CD4-positive, alpha-beta T cell treated with Interleukin-4 for 4 hours (primary cell): ENCODE results near the gene KRT33B.
"Not testable (repeated sequence)": the region's sequence is repeated elsewhere in the genome, so short reads cannot be mapped to it uniquely, and the experiment has no call there.

Experiments used
- DNase-seq: peaks from one replicate; pipeline ENCODE4 v3.0.0-alpha.2; 2020

KRT33B gene

DNA sequence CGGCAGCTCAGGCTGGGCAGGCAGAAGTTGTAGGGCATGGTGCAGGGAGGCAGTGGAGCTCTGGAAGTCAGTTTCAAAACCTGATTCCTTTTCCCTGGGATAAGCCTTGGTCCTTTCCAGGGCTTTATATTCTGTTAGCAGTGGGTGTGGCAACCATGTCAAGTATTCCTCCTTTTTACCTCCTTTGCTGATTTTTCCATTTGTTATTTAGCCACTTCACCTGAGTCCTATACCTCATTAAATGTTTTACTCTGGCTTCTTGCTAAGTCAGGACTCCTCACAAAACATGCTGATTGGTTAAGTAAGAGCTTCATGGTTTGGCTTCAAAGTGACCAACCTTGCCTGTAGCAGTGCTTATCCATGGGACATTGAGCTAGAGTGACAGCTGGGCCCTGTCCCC is at the start of gene KRT33B:
Gene KRT33B (minus strand): TSS at position 101 of the 400 bp plus-strand sequence. CDS start 63 bp downstream, at position 38.
- DNase-seq: no peak

DNA sequence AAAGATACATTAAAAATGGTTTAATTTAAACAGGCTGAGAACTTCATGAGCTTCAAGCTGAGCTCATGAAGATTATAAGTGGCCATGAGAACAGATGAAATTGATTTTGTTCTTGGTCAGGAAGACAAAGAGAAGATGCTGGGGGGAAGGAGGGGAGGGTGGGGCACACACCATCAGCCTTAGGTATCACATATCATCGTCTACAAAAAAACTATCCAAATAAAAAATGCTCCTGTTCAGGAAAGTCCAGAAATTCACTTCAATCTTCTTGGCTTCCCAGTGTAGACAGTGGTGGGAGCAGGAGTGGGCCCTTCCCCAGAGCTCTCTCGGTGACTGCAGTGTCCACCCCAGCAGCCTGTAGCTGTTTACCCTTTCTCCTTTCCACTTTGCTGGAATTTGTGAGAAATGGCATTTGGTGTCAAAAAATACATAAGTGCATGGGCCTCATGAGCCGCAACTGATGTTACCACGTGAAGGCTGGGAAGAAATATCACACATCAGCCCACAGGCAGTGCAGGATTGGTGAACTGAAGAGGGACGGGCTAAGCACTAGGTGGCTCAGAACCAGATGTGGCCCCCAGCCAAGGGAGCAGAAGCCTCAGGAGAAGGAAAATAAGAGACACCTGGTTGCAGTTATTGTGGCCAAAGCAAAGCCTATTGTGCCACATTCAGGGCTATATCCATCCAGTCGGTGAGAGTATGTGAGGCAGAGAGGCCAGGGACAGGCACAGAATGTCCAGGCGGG is 48.7 kb upstream of the KRT33B start:
- DNase-seq: no peak

DNA sequence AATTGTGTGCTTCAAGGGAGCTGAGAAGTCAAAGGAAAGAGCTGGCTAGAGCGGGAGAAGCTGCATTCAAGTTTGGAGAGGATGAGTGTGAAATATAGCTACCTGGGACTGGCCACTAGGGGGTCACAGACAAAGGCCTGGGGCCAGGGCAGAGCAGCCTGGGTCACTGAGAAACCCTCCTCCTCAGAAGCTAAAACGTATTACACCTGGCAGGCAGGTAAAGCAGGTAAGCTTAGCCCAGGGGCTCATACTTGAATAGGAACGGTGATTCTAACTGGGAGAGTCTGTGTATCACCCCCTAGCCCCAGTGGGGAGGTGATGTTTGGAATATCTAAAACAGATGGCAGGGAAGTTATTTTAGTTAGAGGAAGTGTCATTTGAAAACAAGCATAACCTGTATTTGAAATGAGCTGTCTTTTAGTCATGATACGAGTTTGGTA is 48.0 kb upstream of the KRT33B start:
- no peak for DNase-seq

DNA sequence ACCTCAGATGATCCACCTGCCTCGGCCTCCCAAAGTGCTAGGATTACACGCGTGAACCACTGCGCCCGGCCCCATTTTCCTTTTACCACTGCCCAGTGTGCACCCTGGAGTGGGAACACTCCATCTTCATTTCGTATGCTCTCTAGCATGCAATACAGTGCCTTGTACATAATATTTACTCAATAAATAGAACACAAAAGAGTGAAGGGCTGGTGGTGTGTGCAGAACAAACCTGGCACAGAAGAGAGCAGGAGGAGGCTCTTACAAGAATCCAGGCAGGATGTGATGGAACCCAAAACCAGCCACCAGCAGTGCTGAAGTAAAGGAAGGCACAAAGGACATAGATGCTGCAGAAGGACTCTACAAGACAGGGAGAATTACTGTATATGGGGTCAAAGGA is 47.5 kb upstream of the KRT33B start:
- DNase-seq: no peak

DNA sequence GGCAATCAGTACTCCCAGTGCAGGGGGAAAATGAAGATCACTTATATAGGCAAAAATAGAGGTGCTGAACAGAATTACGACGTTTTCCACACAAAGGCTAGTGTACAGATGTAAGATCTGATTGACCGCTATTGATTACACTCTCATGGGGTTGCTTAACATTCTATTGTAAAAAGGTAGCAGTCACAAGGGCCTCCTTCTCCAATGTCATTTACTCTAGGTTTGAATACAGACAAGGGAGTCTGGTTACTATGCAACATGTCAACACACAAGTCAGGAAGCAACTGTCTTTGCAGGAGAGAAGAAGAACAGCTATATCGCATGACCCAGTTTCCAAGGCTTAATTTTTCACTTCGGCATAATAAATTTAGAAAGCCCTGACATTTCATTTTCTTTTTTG is 46.9 kb upstream of the KRT33B start:
- no peak for DNase-seq

DNA sequence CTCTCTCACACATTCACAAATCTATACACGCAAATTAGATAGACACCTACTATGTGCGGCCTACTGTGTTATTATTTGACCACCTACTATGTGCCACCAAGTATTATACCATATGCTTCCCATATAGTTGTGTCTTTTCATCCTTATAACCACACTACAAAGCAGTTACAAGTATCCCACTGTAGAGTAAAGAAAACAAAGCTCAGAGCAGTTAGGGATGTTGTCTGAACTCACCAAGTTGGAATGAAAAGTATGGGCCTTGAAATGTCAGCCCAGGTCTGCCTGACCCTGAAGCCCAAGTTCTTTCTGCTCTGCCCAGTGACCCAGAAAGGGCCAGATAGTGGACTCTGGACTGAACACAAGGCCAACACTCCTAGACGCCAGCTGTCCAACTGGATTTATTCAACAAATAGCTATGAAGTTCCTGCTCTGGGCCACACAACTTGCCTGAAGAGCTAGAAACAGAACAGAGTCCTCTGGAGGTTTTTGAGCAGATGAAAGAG is 46.3 kb upstream of the KRT33B start:
- DNase-seq: no peak

DNA sequence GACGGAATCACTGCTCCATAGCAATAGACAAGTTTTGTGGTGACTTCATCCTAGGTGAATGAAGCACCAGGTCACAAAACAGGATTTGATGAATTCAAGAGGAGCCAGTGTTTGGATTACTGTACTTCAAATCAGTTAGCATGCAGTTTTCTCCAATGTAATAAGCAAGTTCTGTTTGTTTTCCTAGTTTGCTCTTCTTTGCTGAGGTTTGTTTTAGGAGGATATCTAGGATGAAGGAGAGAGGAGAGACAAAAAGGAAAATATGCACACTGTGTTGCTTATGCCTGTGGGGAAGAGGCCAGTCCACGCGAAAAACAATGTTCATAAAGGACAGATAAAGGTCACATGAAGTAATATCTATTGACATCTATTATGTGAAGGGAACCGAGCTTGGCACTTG is 45.8 kb upstream of the KRT33B start:
- DNase-seq: no peak

DNA sequence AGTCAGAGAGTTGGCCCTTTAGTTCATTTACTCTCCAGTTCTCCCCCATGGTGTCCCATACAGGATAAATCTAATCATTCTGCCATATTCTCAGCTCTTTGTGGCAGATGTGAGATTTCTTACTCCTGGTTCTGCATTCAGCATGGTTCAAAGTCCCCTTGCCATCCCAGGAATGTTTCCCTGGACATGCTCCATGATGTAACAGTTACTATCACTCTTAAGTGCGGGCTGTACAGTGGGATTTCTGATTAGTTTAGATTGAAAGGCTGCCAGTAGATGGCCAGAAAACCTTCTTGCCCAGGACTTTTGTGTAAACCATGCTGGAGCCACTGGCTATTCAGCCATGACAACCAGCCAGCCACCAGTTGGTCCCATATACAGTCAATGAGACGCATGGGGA is 44.4 kb upstream of the KRT33B start:
- no peak for DNase-seq

DNA sequence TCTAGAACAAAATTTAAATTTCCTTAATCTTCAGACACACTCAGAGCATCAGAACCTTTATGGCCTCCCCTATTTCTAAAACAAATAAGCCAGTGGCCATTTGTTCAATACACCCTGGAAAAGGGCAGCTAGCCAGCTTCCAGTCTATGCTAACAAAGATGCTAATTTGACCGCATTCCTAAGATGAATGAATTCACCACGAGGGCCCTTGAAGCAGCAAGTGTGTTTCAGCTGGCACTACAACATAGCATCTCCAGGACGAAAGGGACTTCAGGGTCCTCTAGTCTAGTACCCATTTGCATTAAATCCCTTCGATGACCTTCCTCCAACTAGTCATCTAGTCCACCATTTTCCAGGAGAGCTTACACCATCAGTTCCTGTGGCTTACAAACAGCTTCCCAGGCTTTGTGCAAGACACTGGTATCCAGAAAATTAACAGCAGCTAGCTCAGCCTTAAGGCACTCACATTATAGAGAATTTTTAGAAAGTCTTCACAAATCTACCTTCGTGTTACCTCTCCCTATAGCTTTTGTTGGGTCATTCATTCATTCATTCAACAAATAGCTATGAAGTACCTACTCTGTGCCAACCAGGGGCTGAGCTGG is 43.8 kb upstream of the KRT33B start:
- DNase-seq: no peak

DNA sequence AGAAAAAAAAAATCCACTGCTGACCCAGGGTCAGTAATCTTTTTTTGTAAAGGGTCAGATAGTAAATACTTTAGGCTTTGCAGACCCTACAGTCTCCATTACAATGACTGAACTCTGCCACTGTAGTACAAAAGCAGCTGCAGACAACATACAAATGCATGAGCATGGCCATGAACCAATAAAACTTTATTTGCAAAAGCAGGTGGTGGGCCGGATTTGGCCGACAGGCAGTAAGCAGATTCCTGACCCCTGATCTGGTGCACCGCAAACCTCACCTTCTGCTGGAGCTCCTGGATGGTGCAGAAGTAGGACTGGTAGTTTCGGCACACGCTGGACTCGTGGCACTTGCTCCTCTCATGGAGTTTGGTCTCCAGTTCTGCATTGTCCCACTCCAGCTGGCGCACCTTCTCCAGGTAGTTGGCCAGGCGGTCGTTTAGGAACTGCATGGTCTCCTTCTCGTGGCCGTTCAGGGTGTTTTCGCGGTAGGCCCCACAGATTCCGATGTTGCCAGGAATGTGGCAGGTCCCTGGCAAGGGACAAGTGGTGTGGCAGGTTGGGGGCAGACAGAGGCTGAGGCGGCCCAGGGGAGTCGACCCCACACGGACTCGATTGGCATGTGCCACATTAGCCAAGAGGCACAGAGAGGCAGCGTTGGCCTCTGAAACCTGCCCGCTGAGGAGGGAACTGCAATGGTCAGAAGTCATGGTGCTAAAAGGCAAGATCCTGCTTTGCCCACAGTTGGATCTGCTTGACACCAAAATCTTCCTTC is 41.6 kb upstream of the KRT33B start:
- no peak for DNase-seq

DNA sequence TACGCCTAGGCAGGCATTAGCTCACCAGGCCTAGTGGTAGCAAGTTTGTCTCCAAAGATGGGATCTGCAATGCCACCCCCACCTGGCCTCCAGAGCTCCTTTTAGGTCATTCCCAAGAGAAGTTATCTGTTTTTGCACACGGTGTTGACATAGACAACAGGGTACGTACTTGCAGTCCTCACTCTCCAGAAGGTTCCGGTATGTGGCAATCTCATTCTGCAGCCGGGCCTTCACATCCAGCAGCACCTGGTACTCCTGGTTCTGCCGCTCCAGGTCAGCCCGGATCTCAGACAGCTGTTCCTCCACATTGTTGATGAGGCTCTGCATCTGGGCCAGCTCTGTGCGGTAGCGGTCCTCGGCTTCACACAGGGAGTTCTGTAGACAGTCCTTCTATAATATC is 37.6 kb upstream of the KRT33B start:
- no peak for DNase-seq

DNA sequence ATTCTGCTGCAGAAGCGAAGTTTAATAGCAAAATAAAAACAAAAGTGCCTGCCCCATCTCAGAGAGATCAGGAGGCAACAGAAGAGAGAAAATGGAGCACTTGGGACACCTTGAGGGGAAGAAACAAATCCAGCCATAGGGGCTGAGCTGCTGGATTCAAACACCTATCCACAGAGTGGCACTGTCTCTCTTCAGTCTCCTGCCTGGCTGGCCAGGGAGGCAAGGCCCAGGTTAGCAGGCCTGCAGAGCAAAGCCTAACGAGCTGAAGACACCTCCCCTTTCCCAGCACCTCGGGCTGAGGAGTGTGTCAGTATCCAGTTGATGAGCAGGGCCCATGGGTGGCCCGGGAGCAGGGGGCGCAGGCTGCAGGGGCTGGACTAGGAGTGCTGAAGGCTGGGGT is 36.6 kb upstream of the KRT33B start:
- DNase-seq: no peak

DNA sequence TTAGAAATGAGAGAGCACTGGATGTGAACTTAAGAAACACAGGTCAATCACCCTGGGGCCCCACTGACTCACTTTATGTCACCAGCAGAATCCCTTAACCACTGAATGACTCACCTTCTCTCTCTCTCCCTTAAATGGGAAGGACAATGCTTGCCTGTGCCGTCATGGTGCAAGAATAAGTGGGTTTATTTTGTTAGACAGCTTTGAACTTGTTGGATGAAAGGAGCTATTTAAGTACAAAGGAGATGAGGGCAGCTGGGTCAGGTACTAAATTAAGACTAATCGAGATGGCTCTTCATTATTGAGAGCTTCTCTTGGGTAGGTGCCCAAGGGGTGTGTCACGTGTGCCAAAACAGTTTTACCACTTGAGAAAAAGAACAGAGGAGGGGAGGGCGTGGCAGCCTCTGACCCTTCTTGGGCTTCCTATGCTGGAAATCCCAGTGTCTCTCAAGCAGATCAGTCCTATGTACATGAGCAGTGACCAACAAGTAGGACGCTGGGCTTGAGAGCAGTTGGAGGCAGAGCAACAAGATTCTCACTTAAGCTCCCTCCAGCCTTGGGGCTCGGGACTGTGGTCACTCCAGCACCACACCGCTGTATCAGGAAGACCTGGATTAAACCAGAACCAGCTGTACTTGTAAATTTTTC is 34.5 kb upstream of the KRT33B start:
- DNase-seq: peak; percentile 78

DNA sequence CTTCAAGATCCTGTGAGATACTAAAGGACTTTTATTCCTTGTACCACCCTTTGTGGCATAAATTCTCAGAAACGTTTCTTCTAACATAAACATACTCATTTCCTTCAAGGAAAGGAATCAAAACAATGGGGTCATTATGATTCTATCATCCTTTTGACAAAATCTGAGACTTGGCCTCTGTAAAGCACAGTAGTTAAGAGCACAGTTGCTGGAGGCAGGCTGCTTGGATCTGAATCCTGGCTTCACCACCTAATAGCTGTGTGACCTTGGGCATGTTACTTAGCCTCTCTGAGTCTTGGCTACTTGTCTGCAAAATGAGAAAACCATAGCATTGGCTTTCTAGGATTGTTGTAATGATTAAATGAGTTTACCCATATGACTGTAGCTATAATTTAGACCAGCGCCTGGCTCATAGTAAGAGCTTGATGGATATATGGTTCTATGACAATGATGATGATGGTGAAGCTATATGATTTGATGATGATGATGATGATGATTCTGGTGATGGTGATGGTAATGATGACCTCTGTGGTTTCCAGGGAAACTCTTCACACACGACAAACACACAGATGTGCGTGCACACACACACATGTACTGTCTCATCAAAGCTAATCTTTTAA is 33.9 kb upstream of the KRT33B start:
- no peak for DNase-seq

DNA sequence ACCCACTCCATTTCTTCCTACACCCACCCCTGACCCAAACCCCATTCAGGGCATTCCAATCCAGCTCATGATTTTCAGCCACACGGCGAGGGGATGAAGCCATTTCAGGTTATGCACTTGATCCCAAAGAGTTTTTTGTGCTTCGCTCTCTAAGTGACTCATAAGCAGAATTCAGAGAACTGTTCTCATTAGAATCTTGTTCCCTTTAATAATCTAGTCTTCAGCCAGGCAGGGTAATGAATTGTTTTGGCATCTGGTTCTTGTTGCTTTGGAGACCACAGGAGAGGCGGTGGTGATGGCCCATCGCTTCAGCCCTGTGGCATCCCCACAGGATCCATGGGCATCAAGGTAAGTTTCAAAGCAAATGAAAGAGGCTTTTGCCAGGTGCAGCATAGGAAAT is 32.5 kb upstream of the KRT33B start:
- DNase-seq: no peak

DNA sequence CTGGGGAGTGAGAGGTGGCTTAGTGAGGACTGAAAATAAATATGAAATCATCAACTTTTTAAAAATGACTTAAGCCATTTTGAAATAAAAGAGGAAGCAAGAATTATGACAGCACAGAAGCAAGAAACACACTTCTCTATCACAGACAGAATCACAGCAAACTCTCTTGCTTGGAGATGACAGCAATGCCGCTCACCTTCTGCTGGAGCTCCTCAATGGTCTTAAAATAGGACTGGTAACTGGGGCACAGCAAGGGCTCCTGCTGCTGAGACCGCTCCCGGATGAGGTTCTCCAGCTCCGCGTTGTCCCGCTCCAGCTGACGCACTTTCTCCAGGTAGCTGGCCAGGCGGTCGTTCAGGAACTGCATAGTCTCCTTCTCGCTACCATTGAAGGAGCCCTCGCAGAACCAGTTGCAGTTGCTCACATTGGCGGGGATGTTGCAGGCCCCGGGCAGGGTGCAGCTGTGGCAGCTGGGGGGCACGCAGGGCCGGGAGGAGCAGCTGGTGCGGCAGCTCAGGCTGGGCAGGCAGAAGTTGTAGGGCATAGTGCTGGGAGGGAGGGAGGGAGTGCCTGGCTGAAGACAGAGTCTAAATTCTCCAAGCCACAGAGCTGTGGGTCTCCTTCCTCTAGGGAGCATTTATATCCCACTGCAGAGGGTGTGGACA is 27.5 kb upstream of the KRT33B start, which contains the start of gene KRT31:
Gene KRT31 (minus strand): TSS at position 613 of the 665 bp plus-strand sequence. CDS start 69 bp downstream, at position 544.
- DNase-seq: no peak

DNA sequence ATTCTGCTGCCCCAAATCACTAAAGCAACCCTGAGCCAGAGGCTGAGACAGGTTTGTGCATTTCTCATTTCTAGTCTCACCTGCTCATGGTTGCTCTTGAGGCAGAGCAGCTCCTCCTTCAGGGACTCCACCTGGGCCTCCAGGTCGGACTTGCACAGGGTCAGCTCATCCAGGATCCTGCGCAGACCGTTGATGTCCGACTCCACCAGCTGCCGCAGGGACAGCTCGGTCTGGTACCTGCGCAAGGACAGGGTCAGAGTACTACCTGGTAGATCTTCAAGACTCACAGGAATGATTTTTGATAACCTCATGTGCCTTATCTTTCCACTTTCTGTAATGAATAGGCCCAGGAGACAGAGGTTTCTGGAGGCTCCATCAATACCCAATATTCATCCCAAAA is 26.7 kb upstream of the KRT33B start:
- DNase-seq: no peak

DNA sequence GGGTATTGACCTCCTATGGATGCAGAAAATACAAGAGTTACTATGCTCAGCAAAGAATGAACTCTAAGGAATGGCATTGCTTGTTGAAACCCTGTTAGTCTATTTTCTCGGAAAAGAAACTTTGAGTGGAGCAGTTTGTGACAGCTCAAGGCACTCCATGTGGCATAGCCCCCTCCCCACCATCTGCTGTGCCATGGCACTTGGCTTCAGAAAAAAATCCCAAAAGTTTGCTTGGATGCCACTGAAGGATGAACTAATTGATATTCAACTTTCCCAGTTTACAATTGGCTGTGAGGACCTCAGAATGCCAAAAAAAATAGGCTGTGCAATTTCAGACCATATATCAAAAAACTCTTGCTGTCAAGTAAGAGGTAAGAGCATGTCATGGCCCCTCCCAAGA is 26.0 kb upstream of the KRT33B start:
- no peak for DNase-seq

DNA sequence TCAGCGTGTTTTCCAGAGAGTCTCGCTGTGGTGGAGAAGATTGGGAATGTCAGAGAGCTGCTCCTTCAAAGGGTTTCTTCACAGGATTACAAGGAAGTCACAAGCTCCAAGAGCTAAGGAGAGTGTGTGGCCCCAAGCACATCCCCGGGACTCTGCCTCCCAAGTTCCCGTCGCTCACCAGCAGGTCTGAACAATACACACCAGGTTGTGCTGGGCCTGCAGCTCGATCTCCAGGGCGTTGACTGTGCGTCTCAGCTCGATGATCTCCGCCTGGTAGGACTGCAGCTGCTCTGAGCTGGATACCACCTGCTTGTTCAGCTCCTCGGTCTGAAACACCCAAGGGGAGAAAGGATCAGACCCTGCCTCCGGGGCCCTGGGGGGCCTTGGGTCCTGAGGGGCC is 25.4 kb upstream of the KRT33B start:
- not testable (repeated sequence) for DNase-seq

DNA sequence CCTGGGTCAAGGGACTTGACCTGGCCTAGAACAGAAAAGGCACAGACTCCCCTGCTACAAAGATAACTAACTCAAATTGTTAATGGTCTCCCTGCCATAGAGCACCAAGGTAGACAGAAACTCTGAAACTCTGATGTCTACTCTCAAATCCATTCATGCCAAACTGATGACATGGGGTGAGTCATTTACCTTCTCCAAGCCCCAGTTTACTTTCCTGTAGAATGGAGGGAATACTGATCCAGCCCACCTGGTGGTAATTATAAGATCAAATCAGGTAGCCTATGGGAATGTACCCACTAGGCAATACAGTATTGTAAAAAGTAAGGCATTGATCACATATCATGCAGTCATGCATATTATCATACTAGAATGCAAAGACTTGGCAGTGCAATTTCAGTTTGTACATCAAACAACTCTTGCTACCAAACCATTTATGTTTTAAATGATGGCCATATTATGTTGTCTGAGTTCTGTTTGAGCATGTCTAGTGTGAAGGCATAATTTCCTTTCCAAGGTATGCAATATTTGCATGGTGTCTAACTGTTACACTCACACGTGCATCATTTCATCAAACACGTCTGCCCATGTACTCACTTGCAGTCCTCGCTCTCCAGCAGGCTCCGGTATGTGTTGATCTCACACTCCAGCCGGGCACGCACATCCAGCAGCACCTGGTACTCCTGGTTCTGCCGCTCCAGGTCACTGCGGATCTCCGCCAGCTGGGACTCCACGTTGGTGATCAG is 24.8 kb upstream of the KRT33B start:
- DNase-seq: no peak

DNA sequence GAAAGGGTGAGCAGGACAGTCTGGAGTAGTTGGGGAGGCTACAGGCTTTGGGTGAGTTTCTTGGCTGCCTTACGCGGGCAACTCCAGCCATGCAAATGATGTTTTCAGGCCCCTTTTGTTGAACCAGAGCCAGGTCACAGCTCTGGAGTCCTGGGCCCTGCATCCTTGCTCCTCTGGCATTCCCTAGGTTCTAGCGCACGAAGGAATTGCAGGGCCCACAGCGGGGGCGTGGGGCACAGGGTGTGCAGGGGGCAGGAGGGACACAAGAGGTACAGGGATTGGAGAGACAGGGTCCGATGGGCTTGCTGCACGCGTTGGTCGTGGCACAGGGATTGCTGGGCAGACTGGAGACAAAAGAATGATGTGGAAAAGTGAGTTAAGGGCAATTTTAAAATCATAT is 24.2 kb upstream of the KRT33B start:
- no peak for DNase-seq
